Ishikawa (cell line): Measurements from ENCODE around the gene SCAPER.

Experiments
- EP300 ChIP-seq: IDR thresholded peaks from 2 replicates; pipeline ENCODE4 v1.6.1; 2012; ENCODE audit warnings: borderline replicate concordance
- TF ChIP-seq, protein P1 (sequence below): IDR thresholded peaks from 2 replicates; pipeline ENCODE4 v1.6.1; 2012

DNA sequence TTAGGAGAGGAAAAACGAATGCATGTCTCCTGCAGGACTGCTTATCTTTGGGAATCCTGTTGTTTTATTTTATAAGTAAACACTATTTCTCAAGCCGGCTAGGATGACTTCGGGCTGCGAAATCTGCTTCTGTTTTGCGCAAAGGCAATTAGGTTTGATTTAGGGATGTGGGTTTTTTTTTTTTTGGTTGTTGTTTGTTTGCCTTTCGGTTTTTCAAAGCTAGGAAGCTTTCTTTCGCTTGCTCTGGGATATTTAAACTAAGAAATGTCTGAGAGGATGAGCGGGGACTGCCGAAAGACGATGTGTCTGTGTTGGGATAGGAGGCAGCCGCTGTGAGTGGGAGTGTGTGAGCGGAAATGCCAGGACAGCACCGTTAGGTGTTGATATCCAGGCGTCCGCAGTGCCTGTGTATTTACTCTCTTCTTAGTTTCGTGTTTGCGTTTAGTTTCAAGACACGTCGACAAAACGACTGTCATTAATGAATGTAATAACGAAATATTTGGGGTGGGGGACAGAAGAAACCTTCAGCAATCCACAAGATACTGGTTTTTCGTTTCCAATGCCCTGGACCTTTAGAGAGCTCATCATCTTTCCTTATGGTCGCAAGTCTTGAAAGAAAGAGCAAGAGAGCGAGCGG is 568.0 kb downstream of the SCAPER start:
- no peak for TF ChIP-seq EP300
- TF ChIP-seq, protein P1, sequence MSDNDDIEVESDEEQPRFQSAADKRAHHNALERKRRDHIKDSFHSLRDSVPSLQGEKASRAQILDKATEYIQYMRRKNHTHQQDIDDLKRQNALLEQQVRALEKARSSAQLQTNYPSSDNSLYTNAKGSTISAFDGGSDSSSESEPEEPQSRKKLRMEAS = no peak
